Liver (tissue), 9 donors: ENCODE measurements around the gene MTMR2. TPM values are rescaled to one million over a fixed set of nuclear protein-coding genes. Genes with fewer than 3 reads are reported as not detected.
A peak's percentile ranks its signal among the peaks of the same experiment; 100 is the strongest.

Experiments used
- DNase-seq: peaks from one replicate; pipeline ENCODE4 v3.0.0-alpha.2; 2017; ENCODE audit warnings: low spot score
- H3K27ac ChIP-seq, 2 donors: one replicate each; pipeline ENCODE4 v1.7.0; 2013; ENCODE audit warnings: inconsistent platforms in 2 of 2, low read length in 2 of 2, control low read depth in 1 of 2, low read depth in 1 of 2, mild to moderate bottlenecking in 1 of 2
- H3K27me3 ChIP-seq, 4 donors: one replicate each; pipeline versions ENCODE4 v1.6.1 to v1.7.0; 2013; ENCODE audit warnings: low read length in 3 of 4, inconsistent platforms in 1 of 4, mild to moderate bottlenecking in 1 of 4, moderate library complexity in 1 of 4; ENCODE audit not compliant: control insufficient read depth in 4 of 4, insufficient read depth in 4 of 4
- H3K36me3 ChIP-seq, 4 donors: one replicate each; pipeline versions ENCODE4 v1.6.1 to v1.7.0; 2013; ENCODE audit warnings: low read length in 3 of 4, mild to moderate bottlenecking in 3 of 4, low read depth in 1 of 4, moderate library complexity in 1 of 4; ENCODE audit not compliant: control insufficient read depth in 4 of 4, insufficient read depth in 3 of 4
- H3K4me1 ChIP-seq, 4 donors: one replicate each; pipeline versions ENCODE4 v1.6.1 to v1.7.0; 2013; ENCODE audit warnings: low read length in 3 of 4, mild to moderate bottlenecking in 3 of 4, moderate library complexity in 1 of 4; ENCODE audit not compliant: control insufficient read depth in 4 of 4, insufficient read depth in 4 of 4
- H3K4me3 ChIP-seq, 3 donors: one replicate each; pipeline versions ENCODE4 v1.6.1 to v1.7.0; 2013; ENCODE audit warnings: low read length in 3 of 3, control low read depth in 1 of 3, low read depth in 1 of 3, mild to moderate bottlenecking in 1 of 3
- H3K9ac ChIP-seq, 2 donors: one replicate each; pipeline ENCODE4 v1.7.0; 2013; ENCODE audit warnings: low read length in 2 of 2, mild to moderate bottlenecking in 2 of 2, moderate library complexity in 2 of 2, control low read depth in 1 of 2, low read depth in 1 of 2
- H3K9me3 ChIP-seq, 4 donors: one replicate each; pipeline versions ENCODE4 v1.6.1 to v1.7.0; 2013; ENCODE audit warnings: low read length in 3 of 4; ENCODE audit not compliant: control insufficient read depth in 4 of 4
- CTCF ChIP-seq: fragments of 150-350 bp; IDR thresholded peaks from 2 replicates; pipeline ENCODE4 v1.5.1; 2017; ENCODE audit warnings: improper control_type of control experiment, low read depth, low read length; ENCODE audit not compliant: missing input control
- EGR1 ChIP-seq, 2 donors: IDR thresholded peaks; 2 replicates each; pipeline ENCODE4 v1.6.1; 2016 to 2018; ENCODE audit warnings: antibody characterized with exemption in 2 of 2, low read depth in 2 of 2
- FOXA1 ChIP-seq: IDR thresholded peaks from 2 replicates; pipeline ENCODE4 v1.6.1; 2016; ENCODE audit warnings: antibody characterized with exemption
- FOXA2 ChIP-seq: IDR thresholded peaks from 2 replicates; pipeline ENCODE4 v1.6.1; 2016; ENCODE audit warnings: antibody characterized with exemption
- GABPA ChIP-seq, 2 donors: IDR thresholded peaks in 1 of 2; conservative IDR thresholded peaks in 1 of 2; 2 replicates each; pipeline ENCODE4 v1.6.1; 2016; ENCODE audit warnings: antibody characterized with exemption in 2 of 2, mild to moderate bottlenecking in 1 of 2, moderate library complexity in 1 of 2
- HNF4A ChIP-seq, 2 donors: conservative IDR thresholded peaks; 2 replicates each; pipeline ENCODE4 v1.6.1; 2016; ENCODE audit warnings: antibody characterized with exemption in 2 of 2, mild to moderate bottlenecking in 2 of 2
- HNF4G ChIP-seq: IDR thresholded peaks from 2 replicates; pipeline ENCODE4 v1.6.1; 2016; ENCODE audit warnings: antibody characterized with exemption
- MAX ChIP-seq: IDR thresholded peaks from 2 replicates; pipeline ENCODE4 v1.6.1; 2016; ENCODE audit warnings: antibody characterized with exemption
- NR2F2 ChIP-seq: IDR thresholded peaks from 2 replicates; pipeline ENCODE4 v1.6.1; 2016; ENCODE audit warnings: antibody characterized with exemption
- REST ChIP-seq: IDR thresholded peaks from 2 replicates; pipeline ENCODE4 v1.6.1; 2016; ENCODE audit warnings: antibody characterized with exemption, mild to moderate bottlenecking
- RXRA ChIP-seq, 2 donors: IDR thresholded peaks; 2 replicates each; pipeline ENCODE4 v1.6.1; 2017 to 2018; ENCODE audit warnings: antibody characterized with exemption in 2 of 2, mild to moderate bottlenecking in 1 of 2
- SP1 ChIP-seq: IDR thresholded peaks from 2 replicates; pipeline ENCODE4 v1.6.1; 2018; ENCODE audit warnings: antibody characterized with exemption, mild to moderate bottlenecking
- TAF1 ChIP-seq: conservative IDR thresholded peaks from 2 replicates; pipeline ENCODE4 v1.6.1; 2016; ENCODE audit warnings: antibody characterized with exemption, mild to moderate bottlenecking
- YY1 ChIP-seq: IDR thresholded peaks from 2 replicates; pipeline ENCODE4 v1.6.1; 2016; ENCODE audit warnings: antibody characterized with exemption, mild to moderate bottlenecking
- WGBS: extraction: QIAGEN DNeasy Blood & Tissue Kit; methylation state at CpG from one replicate; pipeline ENCODE4 v1.1.7; 2013; 5-methylcytosine and 5-hydroxymethylcytosine counted together
- polyA plus RNA-seq, 2 donors: library from polyadenylated mRNA; stranded (reverse) in 1 of 2; unstranded in 1 of 2; fragments of 200-250 nt in 1 of 2; fragments of >200 nt in 1 of 2; fragmentation: Nextera tagmentation in 1 of 2; extraction: Ambion mirVana in 1 of 2; gene quantifications; one replicate each; pipeline versions ENCODE4 v1.2.1 to v1.2.3, GENCODE V29; 2013 to 2015
- total RNA-seq, 2 donors: library from RNA; depleted of rRNA; stranded (reverse); fragments of >200 nt; gene quantifications; one replicate each; pipeline ENCODE4 v1.2.3, GENCODE V29; 2014
- TF ChIP-seq, protein P1 (sequence below): IDR thresholded peaks from 2 replicates; pipeline ENCODE4 v1.6.1; 2016; ENCODE audit warnings: antibody characterized with exemption
- donor health status: healthy.
- donor health status: healthy.
- donor health status: healthy.
- donor health status: healthy.
- donor health status: healthy.

The MTMR2 gene
- total and polyA plus RNA-seq, 4 donors = 2.0 to 9.5 (median 3.1) TPM

GRCh38 chr11:95791709-95792033 is 132.2 kb downstream of the MTMR2 start:
- H3K27ac ChIP-seq = peak overlapping the region; percentile 99
- peaks cover 0 to 2% (median under 1%) of the 10 kb centered on the region in 4 donors for H3K36me3 ChIP-seq
- H3K27me3 ChIP-seq = no peaks in the 10 kb centered on the region
- peak overlapping the region; percentile 61 to 100 for H3K9ac ChIP-seq
- H3K4me3 ChIP-seq = peak overlapping the region; percentile 86 to 96 (median 93)
- H3K9me3 ChIP-seq = no peaks in the 10 kb centered on the region
- no peak for DNase-seq
- TF ChIP-seq SP1 = no peak
- no peak for TF ChIP-seq REST
- no peak for TF ChIP-seq GABPA (IDR thresholded peaks at IDR 0.05 in 1 of 2, conservative IDR thresholded peaks at IDR 0.05 in 1 of 2)
- WGBS = 26% methylated on average over 8 of the region's 8 CpGs
- H3K4me1 ChIP-seq = peaks cover 8 to 47% (median 22%) of the 10 kb centered on the region in 4 donors

DNA sequence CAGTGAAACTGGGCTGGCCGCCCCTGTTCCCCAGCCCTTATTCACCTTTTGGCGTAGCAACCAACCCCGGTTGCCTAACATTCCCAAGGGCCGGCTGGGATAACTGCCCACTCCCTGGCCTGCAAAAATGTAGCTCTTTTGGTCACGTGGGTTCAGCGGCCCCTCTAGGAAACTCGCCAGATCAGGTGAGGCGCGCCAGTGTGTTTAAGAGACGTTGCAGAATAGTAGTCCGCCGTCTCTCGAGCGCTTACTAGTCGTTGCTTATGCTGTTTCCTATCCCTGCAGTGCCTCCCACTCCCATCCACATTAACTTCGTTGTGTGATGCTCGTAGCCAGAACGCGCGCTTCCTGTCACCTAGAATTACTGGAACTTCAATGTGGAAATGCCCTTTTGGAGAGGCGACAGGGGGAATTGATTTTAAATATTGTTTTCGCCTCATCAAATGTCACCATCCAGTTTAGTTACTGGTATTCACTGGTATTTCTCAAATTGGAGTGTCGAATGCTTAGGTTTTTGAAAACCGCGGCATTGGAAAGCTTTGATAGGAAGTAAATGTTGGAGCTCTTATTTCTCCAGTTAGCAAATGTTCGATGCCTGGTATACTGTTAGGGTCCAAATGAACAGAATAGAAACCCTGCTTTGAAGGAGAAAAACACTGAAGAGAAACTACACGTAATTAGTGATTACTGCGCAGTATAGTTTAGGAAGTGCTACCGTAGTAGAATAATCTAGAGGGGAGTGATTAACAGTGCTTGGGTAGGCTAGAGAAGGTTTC is 132.8 kb downstream of the MTMR2 start:
- peak; percentile 76 for TF ChIP-seq SP1
- TF ChIP-seq, protein P1, sequence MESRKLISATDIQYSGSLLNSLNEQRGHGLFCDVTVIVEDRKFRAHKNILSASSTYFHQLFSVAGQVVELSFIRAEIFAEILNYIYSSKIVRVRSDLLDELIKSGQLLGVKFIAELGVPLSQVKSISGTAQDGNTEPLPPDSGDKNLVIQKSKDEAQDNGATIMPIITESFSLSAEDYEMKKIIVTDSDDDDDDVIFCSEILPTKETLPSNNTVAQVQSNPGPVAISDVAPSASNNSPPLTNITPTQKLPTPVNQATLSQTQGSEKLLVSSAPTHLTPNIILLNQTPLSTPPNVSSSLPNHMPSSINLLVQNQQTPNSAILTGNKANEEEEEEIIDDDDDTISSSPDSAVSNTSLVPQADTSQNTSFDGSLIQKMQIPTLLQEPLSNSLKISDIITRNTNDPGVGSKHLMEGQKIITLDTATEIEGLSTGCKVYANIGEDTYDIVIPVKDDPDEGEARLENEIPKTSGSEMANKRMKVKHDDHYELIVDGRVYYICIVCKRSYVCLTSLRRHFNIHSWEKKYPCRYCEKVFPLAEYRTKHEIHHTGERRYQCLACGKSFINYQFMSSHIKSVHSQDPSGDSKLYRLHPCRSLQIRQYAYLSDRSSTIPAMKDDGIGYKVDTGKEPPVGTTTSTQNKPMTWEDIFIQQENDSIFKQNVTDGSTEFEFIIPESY = peak; percentile 35
- peak; percentile 20 for TF ChIP-seq FOXA2
- peak; percentile 50 to 52 for TF ChIP-seq RXRA (IDR thresholded peaks at IDR 0.05)
- TF ChIP-seq REST = peak; percentile 93
- peak in 1 of 2 donors; percentile 16 for TF ChIP-seq EGR1 (IDR thresholded peaks at IDR 0.05; ENCODE audit: low read depth in 2 of 2)
- TF ChIP-seq YY1 = peak; percentile 9
- no peak for TF ChIP-seq HNF4G
- TF ChIP-seq HNF4A (conservative IDR thresholded peaks at IDR 0.05) = peak; percentile 27 to 42
- peak in 1 of 2 donors; percentile 47 for TF ChIP-seq GABPA (IDR thresholded peaks at IDR 0.05 in 1 of 2, conservative IDR thresholded peaks at IDR 0.05 in 1 of 2)
- TF ChIP-seq TAF1 = peak; percentile 98
- no peak for TF ChIP-seq CTCF
- TF ChIP-seq MAX = peak; percentile 62
- TF ChIP-seq FOXA1 = no peak
- peak; percentile 30 for TF ChIP-seq NR2F2
- peaks cover 2 to 7% (median 5%) of the 10 kb centered on the region in 4 donors for H3K36me3 ChIP-seq
- H3K4me1 ChIP-seq = peaks cover 7 to 42% (median 19%) of the 10 kb centered on the region in 4 donors
- H3K27me3 ChIP-seq = no peaks in the 10 kb centered on the region
- H3K27ac ChIP-seq = peak overlapping the region; percentile 99
- no peaks in the 10 kb centered on the region for H3K9me3 ChIP-seq
- DNase-seq = peak; percentile 73
- peak overlapping the region; percentile 61 to 100 for H3K9ac ChIP-seq
- peak overlapping the region; percentile 86 to 96 (median 93) for H3K4me3 ChIP-seq
- WGBS = 2% methylated on average over 29 of the region's 29 CpGs
